Body of pancreas (tissue), 4 donors: ENCODE measurements around the gene WASHC2C.

Experiments used
- POLR2A ChIP-seq, 3 donors: fragments of 450-650 bp; IDR thresholded peaks; one replicate each; pipeline ENCODE4 v1.6.1; 2016; ENCODE audit warnings: antibody characterized with exemption in 3 of 3, mild to moderate bottlenecking in 2 of 3
- TF ChIP-seq, protein P1 (sequence below), 7 experiments: fragments of 450-650 bp in 4 of 7; fragments of 200-600 bp in 3 of 7; sonication (generic) in 3 of 7; IDR thresholded peaks; one replicate each; pipeline ENCODE4 v1.5.1; 2016 to 2019; ENCODE audit warnings: antibody characterized with exemption in 7 of 7

GRCh38 chr10:45819552-45819951 lies 92.5 kb downstream of the WASHC2C start:
- TF ChIP-seq, protein P1, sequence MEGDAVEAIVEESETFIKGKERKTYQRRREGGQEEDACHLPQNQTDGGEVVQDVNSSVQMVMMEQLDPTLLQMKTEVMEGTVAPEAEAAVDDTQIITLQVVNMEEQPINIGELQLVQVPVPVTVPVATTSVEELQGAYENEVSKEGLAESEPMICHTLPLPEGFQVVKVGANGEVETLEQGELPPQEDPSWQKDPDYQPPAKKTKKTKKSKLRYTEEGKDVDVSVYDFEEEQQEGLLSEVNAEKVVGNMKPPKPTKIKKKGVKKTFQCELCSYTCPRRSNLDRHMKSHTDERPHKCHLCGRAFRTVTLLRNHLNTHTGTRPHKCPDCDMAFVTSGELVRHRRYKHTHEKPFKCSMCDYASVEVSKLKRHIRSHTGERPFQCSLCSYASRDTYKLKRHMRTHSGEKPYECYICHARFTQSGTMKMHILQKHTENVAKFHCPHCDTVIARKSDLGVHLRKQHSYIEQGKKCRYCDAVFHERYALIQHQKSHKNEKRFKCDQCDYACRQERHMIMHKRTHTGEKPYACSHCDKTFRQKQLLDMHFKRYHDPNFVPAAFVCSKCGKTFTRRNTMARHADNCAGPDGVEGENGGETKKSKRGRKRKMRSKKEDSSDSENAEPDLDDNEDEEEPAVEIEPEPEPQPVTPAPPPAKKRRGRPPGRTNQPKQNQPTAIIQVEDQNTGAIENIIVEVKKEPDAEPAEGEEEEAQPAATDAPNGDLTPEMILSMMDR (IDR thresholded peaks at IDR 0.05) = no peak
- TF ChIP-seq POLR2A (IDR thresholded peaks at IDR 0.05) = no peak
